HL-60/S4 treated with retinoic acid at 250 ng/mL for 4 days and 3 days (cell line): ENCODE results near the gene HCK.

Experiments used
- in situ Hi-C: fragments of 300-500 bp; cut with MboI; formaldehyde crosslinking; loops from 2 replicates; pipeline ENCODE4 v1.7.0; 2022; ENCODE audit warnings: low sequenced_read_pairs

HCK gene

GRCh38 chr20:32052090-32052777 lies at the start of gene HCK:
HCK (plus strand) TSS chr20:32052242.
- in situ Hi-C loops = no loop called here

- in situ Hi-C loops = no loop called here
These were observed 48.7 kb upstream of the HCK start for GRCh38 chr20:32003325-32003724.

GRCh38 chr20:32004963-32005362 lies 47.1 kb upstream of the HCK start:
- in situ Hi-C loops = no loop called here

GRCh38 chr20:32006053-32006452 lies 46.0 kb upstream of the HCK start:
- in situ Hi-C loops = no loop called here

- in situ Hi-C loops = no loop called here
These were observed 44.9 kb upstream of the HCK start for GRCh38 chr20:32006841-32007786.

GRCh38 chr20:32007787-32008616 lies 44.0 kb upstream of the HCK start:
- in situ Hi-C loops = no loop called here

- in situ Hi-C loops = no loop called here
These were observed 42.5 kb upstream of the HCK start for GRCh38 chr20:32009564-32009963.

GRCh38 chr20:32010101-32010500 lies 41.9 kb upstream of the HCK start, which contains the start of gene CCM2L:
CCM2L (plus strand) TSS chr20:32010438; CDS start chr20:32010455, 17 bp downstream.
- in situ Hi-C loops = no loop called here

- in situ Hi-C loops = no loop called here
These were observed 41.4 kb upstream of the HCK start for GRCh38 chr20:32010666-32011065.

GRCh38 chr20:32012159-32012688 lies 39.8 kb upstream of the HCK start:
- in situ Hi-C loops = no loop called here

GRCh38 chr20:32013326-32013725 lies 38.7 kb upstream of the HCK start:
- in situ Hi-C loops = no loop called here

GRCh38 chr20:32017711-32018251 lies 34.3 kb upstream of the HCK start:
- in situ Hi-C loops = no loop called here

- in situ Hi-C loops = no loop called here
These were observed 33.5 kb upstream of the HCK start for GRCh38 chr20:32018269-32019155.

- in situ Hi-C loops = no loop called here
These were observed 32.9 kb upstream of the HCK start for GRCh38 chr20:32019156-32019510.

- in situ Hi-C loops = no loop called here
These were observed 32.2 kb upstream of the HCK start for GRCh38 chr20:32019563-32020463.

- in situ Hi-C loops = no loop called here
These were observed 31.0 kb upstream of the HCK start for GRCh38 chr20:32021091-32021490.

- in situ Hi-C loops = no loop called here
These were observed 27.3 kb upstream of the HCK start for GRCh38 chr20:32024683-32025295.

GRCh38 chr20:32027643-32028042 lies 24.4 kb upstream of the HCK start:
- in situ Hi-C loops = no loop called here
